ENCODE measurements around the gene ERAS.

DNA sequence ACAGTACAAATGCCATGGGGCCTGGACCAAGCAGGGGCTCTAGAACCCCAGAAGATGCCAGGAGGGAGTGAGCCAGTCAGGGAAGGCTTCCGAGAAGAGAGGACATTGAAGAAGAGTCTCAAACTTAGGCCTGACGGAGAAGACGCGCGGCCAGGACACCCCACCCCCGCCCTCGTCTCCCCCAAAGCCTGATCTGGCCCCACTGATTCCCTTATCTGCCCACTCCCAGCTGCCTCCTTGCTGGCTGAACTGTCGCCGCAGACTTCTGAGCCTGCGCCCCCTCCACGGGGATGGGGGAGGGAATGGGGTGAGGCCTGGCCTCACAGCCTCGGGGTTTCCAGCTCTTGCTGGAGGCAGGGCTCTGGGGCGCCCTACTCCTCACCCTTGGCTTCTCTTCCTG is 43.5 kb upstream of the ERAS start:
- TF ChIP-seq, protein P1, sequence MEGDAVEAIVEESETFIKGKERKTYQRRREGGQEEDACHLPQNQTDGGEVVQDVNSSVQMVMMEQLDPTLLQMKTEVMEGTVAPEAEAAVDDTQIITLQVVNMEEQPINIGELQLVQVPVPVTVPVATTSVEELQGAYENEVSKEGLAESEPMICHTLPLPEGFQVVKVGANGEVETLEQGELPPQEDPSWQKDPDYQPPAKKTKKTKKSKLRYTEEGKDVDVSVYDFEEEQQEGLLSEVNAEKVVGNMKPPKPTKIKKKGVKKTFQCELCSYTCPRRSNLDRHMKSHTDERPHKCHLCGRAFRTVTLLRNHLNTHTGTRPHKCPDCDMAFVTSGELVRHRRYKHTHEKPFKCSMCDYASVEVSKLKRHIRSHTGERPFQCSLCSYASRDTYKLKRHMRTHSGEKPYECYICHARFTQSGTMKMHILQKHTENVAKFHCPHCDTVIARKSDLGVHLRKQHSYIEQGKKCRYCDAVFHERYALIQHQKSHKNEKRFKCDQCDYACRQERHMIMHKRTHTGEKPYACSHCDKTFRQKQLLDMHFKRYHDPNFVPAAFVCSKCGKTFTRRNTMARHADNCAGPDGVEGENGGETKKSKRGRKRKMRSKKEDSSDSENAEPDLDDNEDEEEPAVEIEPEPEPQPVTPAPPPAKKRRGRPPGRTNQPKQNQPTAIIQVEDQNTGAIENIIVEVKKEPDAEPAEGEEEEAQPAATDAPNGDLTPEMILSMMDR (conservative IDR thresholded peaks at IDR 0.05; ENCODE audit: low read depth, low read length): no peak
- TF ChIP-seq EZH2 (IDR thresholded peaks at IDR 0.05; ENCODE audit: low read length, unreplicated experiment): no peak
- no peak for TF ChIP-seq EZH2phosphoT487 (IDR thresholded peaks at IDR 0.05; ENCODE audit: borderline replicate concordance, low read length)
